Ishikawa (cell line): ENCODE measurements around the gene IL17RD.

Experiments
- CEBPB ChIP-seq: IDR thresholded peaks from 2 replicates; pipeline ENCODE4 v1.6.1; 2012
- CREB1 ChIP-seq: IDR thresholded peaks from 2 replicates; pipeline ENCODE4 v1.6.1; 2012; ENCODE audit warnings: low read depth
- EP300 ChIP-seq: IDR thresholded peaks from 2 replicates; pipeline ENCODE4 v1.6.1; 2012; ENCODE audit warnings: borderline replicate concordance
- FOXM1 ChIP-seq: IDR thresholded peaks from 2 replicates; pipeline ENCODE4 v1.6.1; 2012; ENCODE audit warnings: low read depth, borderline replicate concordance
- NFIC ChIP-seq: IDR thresholded peaks from 2 replicates; pipeline ENCODE4 v1.6.1; 2012
- REST ChIP-seq: IDR thresholded peaks from 2 replicates; pipeline ENCODE4 v1.6.1; 2012; ENCODE audit warnings: low read depth, mild to moderate bottlenecking
- TAF1 ChIP-seq: IDR thresholded peaks from 2 replicates; pipeline ENCODE4 v1.6.1; 2012; ENCODE audit warnings: low read depth, mild to moderate bottlenecking
- TCF12 ChIP-seq: IDR thresholded peaks from 2 replicates; pipeline ENCODE4 v1.6.1; 2012; ENCODE audit warnings: low read depth
- YY1 ChIP-seq: IDR thresholded peaks from 2 replicates; pipeline ENCODE4 v1.6.1; 2012; ENCODE audit warnings: low read depth

- TF ChIP-seq EP300 (no peak), REST (no peak), CREB1 (no peak), TCF12 (no peak), CEBPB (no peak), NFIC (no peak), FOXM1 (no peak), TAF1 (no peak), YY1 (no peak)
Observed at GRCh38 chr3:57120040-57120439, 45.1 kb downstream of the IL17RD start.
